Brain microvascular endothelial cell (primary cell): ENCODE results near the gene SUGP1.

Experiments
- DNase-seq: peaks from one replicate; pipeline ENCODE4 v3.0.0-alpha.2; 2020
- H3K27ac ChIP-seq: fragments of 250-450 bp; sonication (Bioruptor Pico); 2 replicates; pipeline ENCODE4 v1.5.1; 2020; ENCODE audit warnings: mild to moderate bottlenecking, moderate library complexity
- H3K27me3 ChIP-seq: fragments of 250-450 bp; sonication (Bioruptor Pico); replicated peaks from 2 replicates; pipeline ENCODE4 v1.5.1; 2020; ENCODE audit warnings: mild to moderate bottlenecking
- H3K36me3 ChIP-seq: fragments of 250-450 bp; sonication (Bioruptor Pico); replicated peaks from 2 replicates; pipeline ENCODE4 v1.5.1; 2020; ENCODE audit warnings: mild to moderate bottlenecking
- H3K4me3 ChIP-seq: 2 replicates; pipeline ENCODE4 v1.5.1; 2011; ENCODE audit warnings: low read depth, mild to moderate bottlenecking, control low read depth, low read length, moderate library complexity
- CTCF ChIP-seq: IDR thresholded peaks from 2 replicates; pipeline ENCODE4 v1.5.1; 2011; ENCODE audit warnings: low read depth, mild to moderate bottlenecking, moderate library complexity, low read length, control low read depth, inconsistent platforms; ENCODE audit errors: missing control alignments
- in situ Hi-C: cut with HindIII; loops from 2 replicates; pipeline ENCODE4 v1.10.0; 2017; ENCODE audit warnings: low sequenced_read_pairs, low pct_ligation_motif_present

SUGP1 gene, protein sequence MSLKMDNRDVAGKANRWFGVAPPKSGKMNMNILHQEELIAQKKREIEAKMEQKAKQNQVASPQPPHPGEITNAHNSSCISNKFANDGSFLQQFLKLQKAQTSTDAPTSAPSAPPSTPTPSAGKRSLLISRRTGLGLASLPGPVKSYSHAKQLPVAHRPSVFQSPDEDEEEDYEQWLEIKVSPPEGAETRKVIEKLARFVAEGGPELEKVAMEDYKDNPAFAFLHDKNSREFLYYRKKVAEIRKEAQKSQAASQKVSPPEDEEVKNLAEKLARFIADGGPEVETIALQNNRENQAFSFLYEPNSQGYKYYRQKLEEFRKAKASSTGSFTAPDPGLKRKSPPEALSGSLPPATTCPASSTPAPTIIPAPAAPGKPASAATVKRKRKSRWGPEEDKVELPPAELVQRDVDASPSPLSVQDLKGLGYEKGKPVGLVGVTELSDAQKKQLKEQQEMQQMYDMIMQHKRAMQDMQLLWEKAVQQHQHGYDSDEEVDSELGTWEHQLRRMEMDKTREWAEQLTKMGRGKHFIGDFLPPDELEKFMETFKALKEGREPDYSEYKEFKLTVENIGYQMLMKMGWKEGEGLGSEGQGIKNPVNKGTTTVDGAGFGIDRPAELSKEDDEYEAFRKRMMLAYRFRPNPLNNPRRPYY

GRCh38 chr19:19320361-19321140 is at the start of gene SUGP1, which contains the start of gene MAU2:
Gene SUGP1, minus strand, starts transcription at chr19:19320509. Its CDS starts 13 bp downstream, at chr19:19320496.
Gene MAU2, plus strand, starts transcription at chr19:19320829. Its CDS starts 31 bp downstream, at chr19:19320860.
- in situ Hi-C loops, result no loop called here
- peak; percentile 84 for DNase-seq
- H3K4me3 ChIP-seq, result peak within 1 kb of the TSS; percentile 99
- no peaks in the 10 kb centered on the region for H3K27me3 ChIP-seq
- peak within 1 kb of the TSS; percentile 92 for H3K27ac ChIP-seq
- peak; percentile 40 for TF ChIP-seq CTCF
- peaks cover 25% of the 10 kb centered on the region for H3K36me3 ChIP-seq

- Histone ChIP-seq H3K36me3 (no peaks in the 10 kb centered on the region), H3K27ac (no peak overlapping the region), H3K27me3 (no peaks in the 10 kb centered on the region), H3K4me3 (no peak overlapping the region)
- in situ Hi-C loops, result no loop called here
- DNase-seq, result no peak
- TF ChIP-seq CTCF, result no peak
These were observed 47.8 kb upstream of the SUGP1 start for GRCh38 chr19:19368087-19368486.

DNA sequence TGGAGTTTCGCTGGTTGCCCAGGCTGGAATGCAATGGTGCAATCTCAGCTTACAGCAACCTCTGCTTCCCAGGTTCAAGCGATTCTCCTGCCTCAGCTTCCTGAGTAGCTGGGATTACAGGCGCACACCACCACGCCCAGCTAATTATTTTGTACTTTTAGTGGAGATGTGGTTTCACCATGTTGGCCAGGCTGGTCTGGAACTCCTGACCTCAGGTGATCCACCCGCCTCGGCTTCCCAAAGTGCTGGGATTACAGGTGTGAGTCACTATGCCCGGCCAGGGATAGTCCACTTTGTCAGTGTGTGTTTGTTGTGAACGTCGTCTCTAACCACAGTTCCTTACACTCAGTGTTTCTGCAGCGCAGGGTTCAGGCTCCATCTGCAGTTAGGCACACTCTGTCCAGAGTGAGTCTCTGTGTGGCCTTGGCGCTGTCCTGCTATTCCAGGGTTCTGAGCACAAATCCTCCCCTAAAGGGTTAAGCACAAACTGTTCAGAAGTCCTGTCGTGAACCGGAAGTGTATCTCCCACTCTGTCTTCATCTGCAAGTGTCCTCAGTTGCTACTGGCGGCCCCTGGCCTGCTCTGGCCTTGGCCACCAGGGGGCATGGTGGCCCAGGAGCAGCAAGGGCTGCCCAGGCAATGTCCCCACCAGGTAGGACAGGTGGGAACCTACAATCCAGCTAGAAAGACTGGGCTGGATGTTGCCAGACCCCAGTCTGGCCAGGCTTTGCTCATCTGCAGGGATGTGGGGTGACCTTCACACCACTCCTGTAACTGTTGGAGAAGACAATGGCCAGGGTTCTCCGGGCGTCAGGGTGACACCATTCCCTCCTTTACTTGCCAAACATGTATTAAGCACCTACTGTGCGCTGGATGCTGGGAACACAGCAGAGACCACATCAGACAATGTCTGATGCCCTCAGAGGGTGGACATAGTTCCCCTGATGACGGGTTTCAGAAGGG is 46.4 kb upstream of the SUGP1 start:
- Histone ChIP-seq H3K27ac (no peak overlapping the region), H3K4me3 (no peak overlapping the region), H3K27me3 (no peaks in the 10 kb centered on the region), H3K36me3 (no peaks in the 10 kb centered on the region)
- peak; percentile 98 for TF ChIP-seq CTCF
- in situ Hi-C loops, result no loop called here
- peak; percentile 63 for DNase-seq

DNA sequence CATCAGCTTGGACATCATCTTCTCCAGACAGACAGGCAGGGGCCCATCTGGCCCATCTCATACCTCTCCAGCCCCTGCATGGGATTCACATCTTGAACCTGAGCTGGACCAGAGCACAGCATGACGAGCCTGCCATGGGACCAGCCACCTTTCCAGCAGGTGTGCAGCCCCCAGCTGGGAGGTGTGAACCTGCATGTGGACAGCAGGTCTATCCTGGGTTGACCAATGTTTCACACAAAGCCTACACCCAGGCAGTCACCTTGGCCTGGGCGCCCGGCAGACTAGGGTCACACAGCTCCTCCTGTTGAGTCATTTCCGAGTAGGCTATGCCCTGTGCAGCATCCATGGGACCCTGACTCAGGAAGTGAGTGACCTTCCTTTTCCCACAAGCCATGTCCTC is 41.8 kb upstream of the SUGP1 start:
- TF ChIP-seq CTCF, result no peak
- no peaks in the 10 kb centered on the region for H3K36me3 ChIP-seq
- in situ Hi-C loops, result no loop called here
- DNase-seq, result no peak
- no peak overlapping the region for H3K27ac ChIP-seq
- no peak overlapping the region for H3K4me3 ChIP-seq
- no peaks in the 10 kb centered on the region for H3K27me3 ChIP-seq

DNA sequence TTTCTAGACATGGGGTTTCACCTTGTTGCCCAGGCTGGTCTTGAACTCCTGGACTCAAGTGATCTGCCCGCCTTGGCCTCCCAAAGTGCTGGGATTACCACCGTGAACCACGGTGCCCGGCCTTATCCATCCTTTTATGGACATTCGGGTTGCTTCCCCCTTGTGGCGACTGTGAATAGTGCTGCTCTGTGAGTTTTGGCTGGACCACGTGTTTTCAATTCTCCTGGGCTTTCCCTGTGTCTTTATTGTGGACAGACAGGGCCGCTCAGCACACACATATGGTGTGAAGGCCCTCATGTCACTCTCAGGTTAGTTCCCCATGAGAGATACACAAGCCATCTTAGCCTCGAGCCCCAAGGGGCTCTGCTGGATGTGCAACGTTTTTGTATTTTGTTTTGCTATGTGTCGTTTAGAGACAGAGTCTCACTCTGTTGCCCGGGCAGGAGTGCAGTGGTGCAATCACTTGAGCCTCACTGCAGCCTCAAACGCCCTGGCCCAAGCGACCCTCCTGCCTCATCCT is 40.8 kb upstream of the SUGP1 start:
- peak; percentile 88 for TF ChIP-seq CTCF
- Histone ChIP-seq H3K27me3 (no peaks in the 10 kb centered on the region), H3K4me3 (no peak overlapping the region), H3K36me3 (peaks cover 4% of the 10 kb centered on the region), H3K27ac (no peak overlapping the region)
- in situ Hi-C loops, result no loop called here
- DNase-seq, result peak; percentile 89
